SH-SY5Y (cell line): Measurements from ENCODE around the gene DAPK1.

Experiments
- GATA2 ChIP-seq: IDR thresholded peaks from 2 replicates; pipeline ENCODE4 v1.6.1; 2011; ENCODE audit warnings: mild to moderate bottlenecking, low read depth, low read length
- GATA3 ChIP-seq: IDR thresholded peaks from 2 replicates; pipeline ENCODE4 v1.6.1; 2011; ENCODE audit warnings: low read depth, mild to moderate bottlenecking, low read length, moderate library complexity

DNA sequence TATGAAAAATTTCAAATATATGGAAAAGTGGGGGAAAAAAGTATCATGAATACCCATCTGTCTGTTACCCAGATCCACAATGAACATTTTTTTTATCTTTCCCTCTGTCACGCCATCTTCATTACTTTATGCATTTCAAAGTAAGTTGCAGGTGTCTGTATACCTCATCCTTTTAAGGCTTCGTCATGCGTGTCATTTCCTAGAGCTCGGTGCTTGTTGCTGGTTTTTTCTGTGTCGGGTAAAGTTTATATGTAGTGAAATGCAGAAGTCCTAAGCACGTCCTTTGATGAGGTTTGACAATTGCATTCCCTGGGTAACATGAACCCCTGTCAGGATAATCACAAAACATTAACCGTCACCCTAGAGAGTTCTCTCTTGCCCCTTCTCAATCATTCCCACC is 52.1 kb downstream of the DAPK1 start:
- TF ChIP-seq GATA3 (no peak), GATA2 (no peak)
